GM12878 (cell line): ENCODE data around the gene PIMREG. TPM values are rescaled to one million over a fixed set of nuclear protein-coding genes. Genes with fewer than 3 reads are reported as not detected.

Experiments used
- MEF2A ChIP-seq: IDR thresholded peaks from 2 replicates; pipeline ENCODE4 v1.6.1; 2011; ENCODE audit warnings: low read depth, mild to moderate bottlenecking, low read length, moderate library complexity; ENCODE audit not compliant: insufficient read depth
- RUNX3 ChIP-seq: IDR thresholded peaks from 2 replicates; pipeline ENCODE4 v1.6.1; 2012; ENCODE audit warnings: low read length, inconsistent platforms
- polyA plus RNA-seq, 11 experiments: library from polyadenylated mRNA; depleted of rRNA in 4 of 11; unstranded in 6 of 11; stranded (reverse) in 5 of 11; fragments of >200 nt; fragmentation: Nextera tagmentation in 4 of 11; fragmentation: Illumina TruSeq in 1 of 11; extraction: Ambion mirVana in 4 of 11; extraction: Trizol in 1 of 11; gene quantifications; 1 replicate in 1 of 11; 2 replicates in 10 of 11; pipeline versions ENCODE4 v1.2.1 to v1.2.3, GENCODE V29; 2011 to 2016; ENCODE audit warnings: inconsistent platforms in 2 of 11, missing spikeins in 2 of 11, low read depth in 1 of 11
- total RNA-seq, 4 experiments: library from RNA; depleted of rRNA in 3 of 4; stranded (reverse); fragments of >200 nt in 3 of 4; fragmentation: Illumina TruSeq in 1 of 4; extraction: Trizol in 1 of 4; gene quantifications; 2 replicates each; pipeline versions ENCODE4 v1.2.1 to v1.2.3, GENCODE V29; 2013 to 2021
- TF ChIP-seq, protein P1 (sequence below): fragments of 450-650 bp; IDR thresholded peaks from 2 replicates; pipeline ENCODE4 v1.6.1; 2017; ENCODE audit warnings: mild to moderate bottlenecking, moderate library complexity
- TF ChIP-seq, protein P2 (sequence below): IDR thresholded peaks from 2 replicates; pipeline ENCODE4 v1.6.1; 2012; ENCODE audit warnings: mild to moderate bottlenecking, low read depth, low read length
- TF ChIP-seq, protein P3 (sequence below): IDR thresholded peaks from 2 replicates; pipeline ENCODE4 v1.6.1; 2012; ENCODE audit warnings: low read length, inconsistent platforms

The PIMREG gene
- total and polyA plus RNA-seq, 10 of the 15 experiments (the other 5 are each of a cell fraction or from before 2014, with no cell fraction given), result 2.8 to 35.8 (median 25.2) TPM

DNA sequence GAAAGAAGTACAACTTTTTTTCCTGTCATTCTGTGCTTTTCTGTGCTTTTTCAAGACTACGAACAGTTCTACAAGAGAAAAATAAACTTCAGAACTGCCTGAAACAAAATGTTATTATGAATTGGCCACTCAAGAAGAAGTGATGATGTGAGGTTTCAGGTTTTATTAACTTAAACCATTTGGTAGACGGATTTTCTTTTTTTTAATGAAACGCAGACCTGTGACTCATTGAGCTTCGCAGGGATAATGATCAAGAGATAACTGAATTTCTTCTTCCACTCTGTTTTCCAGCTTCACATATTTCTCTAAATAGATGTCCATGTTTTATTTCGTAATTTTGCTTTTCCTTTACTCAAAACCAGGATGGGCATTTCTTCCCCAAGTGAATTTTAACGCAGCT, 42.0 kb upstream of the PIMREG start (continued):
- TF ChIP-seq, protein P1, sequence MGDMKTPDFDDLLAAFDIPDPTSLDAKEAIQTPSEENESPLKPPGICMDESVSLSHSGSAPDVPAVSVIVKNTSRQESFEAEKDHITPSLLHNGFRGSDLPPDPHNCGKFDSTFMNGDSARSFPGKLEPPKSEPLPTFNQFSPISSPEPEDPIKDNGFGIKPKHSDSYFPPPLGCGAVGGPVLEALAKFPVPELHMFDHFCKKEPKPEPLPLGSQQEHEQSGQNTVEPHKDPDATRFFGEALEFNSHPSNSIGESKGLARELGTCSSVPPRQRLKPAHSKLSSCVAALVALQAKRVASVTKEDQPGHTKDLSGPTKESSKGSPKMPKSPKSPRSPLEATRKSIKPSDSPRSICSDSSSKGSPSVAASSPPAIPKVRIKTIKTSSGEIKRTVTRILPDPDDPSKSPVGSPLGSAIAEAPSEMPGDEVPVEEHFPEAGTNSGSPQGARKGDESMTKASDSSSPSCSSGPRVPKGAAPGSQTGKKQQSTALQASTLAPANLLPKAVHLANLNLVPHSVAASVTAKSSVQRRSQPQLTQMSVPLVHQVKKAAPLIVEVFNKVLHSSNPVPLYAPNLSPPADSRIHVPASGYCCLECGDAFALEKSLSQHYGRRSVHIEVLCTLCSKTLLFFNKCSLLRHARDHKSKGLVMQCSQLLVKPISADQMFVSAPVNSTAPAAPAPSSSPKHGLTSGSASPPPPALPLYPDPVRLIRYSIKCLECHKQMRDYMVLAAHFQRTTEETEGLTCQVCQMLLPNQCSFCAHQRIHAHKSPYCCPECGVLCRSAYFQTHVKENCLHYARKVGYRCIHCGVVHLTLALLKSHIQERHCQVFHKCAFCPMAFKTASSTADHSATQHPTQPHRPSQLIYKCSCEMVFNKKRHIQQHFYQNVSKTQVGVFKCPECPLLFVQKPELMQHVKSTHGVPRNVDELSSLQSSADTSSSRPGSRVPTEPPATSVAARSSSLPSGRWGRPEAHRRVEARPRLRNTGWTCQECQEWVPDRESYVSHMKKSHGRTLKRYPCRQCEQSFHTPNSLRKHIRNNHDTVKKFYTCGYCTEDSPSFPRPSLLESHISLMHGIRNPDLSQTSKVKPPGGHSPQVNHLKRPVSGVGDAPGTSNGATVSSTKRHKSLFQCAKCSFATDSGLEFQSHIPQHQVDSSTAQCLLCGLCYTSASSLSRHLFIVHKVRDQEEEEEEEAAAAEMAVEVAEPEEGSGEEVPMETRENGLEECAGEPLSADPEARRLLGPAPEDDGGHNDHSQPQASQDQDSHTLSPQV, result no peak
- TF ChIP-seq MEF2A, result no peak
- TF ChIP-seq RUNX3, result no peak
- TF ChIP-seq, protein P2, sequence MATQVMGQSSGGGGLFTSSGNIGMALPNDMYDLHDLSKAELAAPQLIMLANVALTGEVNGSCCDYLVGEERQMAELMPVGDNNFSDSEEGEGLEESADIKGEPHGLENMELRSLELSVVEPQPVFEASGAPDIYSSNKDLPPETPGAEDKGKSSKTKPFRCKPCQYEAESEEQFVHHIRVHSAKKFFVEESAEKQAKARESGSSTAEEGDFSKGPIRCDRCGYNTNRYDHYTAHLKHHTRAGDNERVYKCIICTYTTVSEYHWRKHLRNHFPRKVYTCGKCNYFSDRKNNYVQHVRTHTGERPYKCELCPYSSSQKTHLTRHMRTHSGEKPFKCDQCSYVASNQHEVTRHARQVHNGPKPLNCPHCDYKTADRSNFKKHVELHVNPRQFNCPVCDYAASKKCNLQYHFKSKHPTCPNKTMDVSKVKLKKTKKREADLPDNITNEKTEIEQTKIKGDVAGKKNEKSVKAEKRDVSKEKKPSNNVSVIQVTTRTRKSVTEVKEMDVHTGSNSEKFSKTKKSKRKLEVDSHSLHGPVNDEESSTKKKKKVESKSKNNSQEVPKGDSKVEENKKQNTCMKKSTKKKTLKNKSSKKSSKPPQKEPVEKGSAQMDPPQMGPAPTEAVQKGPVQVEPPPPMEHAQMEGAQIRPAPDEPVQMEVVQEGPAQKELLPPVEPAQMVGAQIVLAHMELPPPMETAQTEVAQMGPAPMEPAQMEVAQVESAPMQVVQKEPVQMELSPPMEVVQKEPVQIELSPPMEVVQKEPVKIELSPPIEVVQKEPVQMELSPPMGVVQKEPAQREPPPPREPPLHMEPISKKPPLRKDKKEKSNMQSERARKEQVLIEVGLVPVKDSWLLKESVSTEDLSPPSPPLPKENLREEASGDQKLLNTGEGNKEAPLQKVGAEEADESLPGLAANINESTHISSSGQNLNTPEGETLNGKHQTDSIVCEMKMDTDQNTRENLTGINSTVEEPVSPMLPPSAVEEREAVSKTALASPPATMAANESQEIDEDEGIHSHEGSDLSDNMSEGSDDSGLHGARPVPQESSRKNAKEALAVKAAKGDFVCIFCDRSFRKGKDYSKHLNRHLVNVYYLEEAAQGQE, result no peak
- TF ChIP-seq, protein P3, sequence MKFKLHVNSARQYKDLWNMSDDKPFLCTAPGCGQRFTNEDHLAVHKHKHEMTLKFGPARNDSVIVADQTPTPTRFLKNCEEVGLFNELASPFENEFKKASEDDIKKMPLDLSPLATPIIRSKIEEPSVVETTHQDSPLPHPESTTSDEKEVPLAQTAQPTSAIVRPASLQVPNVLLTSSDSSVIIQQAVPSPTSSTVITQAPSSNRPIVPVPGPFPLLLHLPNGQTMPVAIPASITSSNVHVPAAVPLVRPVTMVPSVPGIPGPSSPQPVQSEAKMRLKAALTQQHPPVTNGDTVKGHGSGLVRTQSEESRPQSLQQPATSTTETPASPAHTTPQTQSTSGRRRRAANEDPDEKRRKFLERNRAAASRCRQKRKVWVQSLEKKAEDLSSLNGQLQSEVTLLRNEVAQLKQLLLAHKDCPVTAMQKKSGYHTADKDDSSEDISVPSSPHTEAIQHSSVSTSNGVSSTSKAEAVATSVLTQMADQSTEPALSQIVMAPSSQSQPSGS, result no peak
